ENCODE data around the gene VAMP7. TPM values are rescaled to one million over a fixed set of nuclear protein-coding genes. Genes with fewer than 3 reads are reported as not detected.

Gene VAMP7
- total RNA-seq, 1 experiment from 2014 or later = 19.9 TPM

- no peak overlapping the region for H3T11ph ChIP-seq (ENCODE audit: low read length)
- no peak overlapping the region for H2BK15ac ChIP-seq (ENCODE audit: low read depth, low read length)
- H3K27ac ChIP-seq (ENCODE audit: insufficient read length, low read depth, low read length) = no peak overlapping the region
- no CpG with 5 or more reads among the region's 2 CpGs for WGBS (ENCODE audit: extremely low coverage, insufficient read length, low lambda C conversion rate)
- H3K36me3 Mint-ChIP-seq (ENCODE audit: insufficient read depth in 1 of 3, low read depth in 3 of 3) = peaks cover 4 to 19% (median 8%) of the 10 kb centered on the region in 3 experiments; a peak in 6 of 7 replicates
- H2BK12ac ChIP-seq (ENCODE audit: insufficient read length, low read depth, low read length) = no peak overlapping the region
- no peak overlapping the region for H3K14ac ChIP-seq (ENCODE audit: insufficient read depth, low read length)
- no peak overlapping the region for H2BK120ac ChIP-seq (ENCODE audit: low read depth, low read length, poor library complexity, severe bottlenecking)
- no peaks in the 10 kb centered on the region for H3K27me3 ChIP-seq (ENCODE audit: insufficient read depth, low read length)
- peaks cover 42 to 55% of the 10 kb centered on the region in 2 experiments for H3K9me3 Mint-ChIP-seq
- H3K4me1 ChIP-seq (ENCODE audit: insufficient read depth, low read length) = no peaks in the 10 kb centered on the region
- no peak overlapping the region for H4K91ac ChIP-seq (ENCODE audit: insufficient read length, low read depth, low read length)
- TF ChIP-seq CTCF (conservative IDR thresholded peaks at IDR 0.05) = no peak
- H3K23me2 ChIP-seq (ENCODE audit: insufficient read length, low read depth, low read length, poor library complexity, severe bottlenecking) = peaks cover 3% of the 10 kb centered on the region
- no peaks in the 10 kb centered on the region for H3K79me1 ChIP-seq (ENCODE audit: insufficient read depth, low read depth, low read length, poor library complexity, severe bottlenecking)
- H4K20me1 ChIP-seq (ENCODE audit: control insufficient read depth, insufficient read depth, insufficient read length) = no peaks in the 10 kb centered on the region
- H3K23ac ChIP-seq (ENCODE audit: insufficient read length, low read depth, low read length) = no peak overlapping the region
- no peak overlapping the region for H3K27ac Mint-ChIP-seq
- no peak overlapping the region for H3K56ac ChIP-seq (ENCODE audit: insufficient read length, low read depth, low read length)
- no peaks in the 10 kb centered on the region for H3K79me2 ChIP-seq (ENCODE audit: insufficient read depth, low read length)
- no peak overlapping the region for H3K4me2 ChIP-seq (ENCODE audit: insufficient read depth, insufficient read length, low read length)
- H2AFZ ChIP-seq (ENCODE audit: low read length) = no peak overlapping the region
- H2AK5ac ChIP-seq (ENCODE audit: insufficient read length, low read length) = no peak overlapping the region
- no peak overlapping the region for H3K18ac ChIP-seq (ENCODE audit: insufficient read length, low read depth, low read length)
- H4K8ac ChIP-seq (replicated peaks; ENCODE audit: insufficient read length, low read depth, low read length) = no peak overlapping the region
- H3K4me1 Mint-ChIP-seq = peaks cover 0 to 3% of the 10 kb centered on the region in 2 experiments; a peak in 2 of 4 replicates
- no peak overlapping the region for H2BK20ac ChIP-seq (ENCODE audit: low read depth, low read length, poor library complexity, severe bottlenecking)
- no peak overlapping the region for H3K4ac ChIP-seq (ENCODE audit: low read depth, low read length)
- peaks cover 19% of the 10 kb centered on the region for H3K9me3 ChIP-seq (ENCODE audit: control insufficient read depth, low read depth, low read length)
- H3K27me3 Mint-ChIP-seq (ENCODE audit: low read depth) = no peaks in the 10 kb centered on the region
- no peak overlapping the region for H4K5ac ChIP-seq (ENCODE audit: insufficient read length, low read depth, low read length)
- no peak for DNase-seq
- H3K4me3 Mint-ChIP-seq = no peak overlapping the region
- no peak overlapping the region for H2BK5ac ChIP-seq (ENCODE audit: insufficient read length, low read length)
- no peak overlapping the region for H3K9ac ChIP-seq (ENCODE audit: extremely low read depth, insufficient read length, low read length)
Observed at GRCh38 chrX:155886409-155886808, 5.3 kb downstream of the VAMP7 start.

Measured in H9 (cell line).